ENCODE results near the gene PALD1. TPM values are rescaled to one million over a fixed set of nuclear protein-coding genes. Genes with fewer than 3 reads are reported as not detected.
A peak's percentile ranks its signal among the peaks of the same experiment; 100 is the strongest.

Gene PALD1
- total RNA-seq, 2 donors from 2014 or later = 17.3 to 19.7 TPM

GRCh38 chr10:70588255-70588654 is 109.7 kb downstream of the PALD1 start:
- no peak for TF ChIP-seq CTCF (conservative IDR thresholded peaks at IDR 0.05)
- no peaks in the 10 kb centered on the region for H3K27me3 ChIP-seq (ENCODE audit: control insufficient read depth, insufficient read depth, low read length, poor library complexity, severe bottlenecking)
- no peak overlapping the region for H3K4me3 ChIP-seq (ENCODE audit: low read length)
- Mint-ChIP-seq H3K27me3 (ENCODE audit: insufficient read depth) (peaks cover 1% of the 10 kb centered on the region), H3K9me3 (no peaks in the 10 kb centered on the region), H3K4me3 (no peak overlapping the region), H3K4me1 (peaks cover 7% of the 10 kb centered on the region), H3K36me3 (ENCODE audit: low read depth) (no peaks in the 10 kb centered on the region), H3K27ac (no peak overlapping the region)
- H3K36me3 ChIP-seq (ENCODE audit: control insufficient read depth, insufficient read depth, low read length) = no peaks in the 10 kb centered on the region
- WGBS, 2 experiments (ENCODE audit: insufficient coverage in 1 of 2, insufficient read length in 1 of 2) = 81 to 86% methylated on average over 6 of the region's 6 CpGs
- H3K27ac ChIP-seq (ENCODE audit: low read depth, low read length) = no peak overlapping the region
- peak; percentile 38 for DNase-seq
- no peak overlapping the region for H3K9ac ChIP-seq (ENCODE audit: extremely low read depth, low read length, poor library complexity, severe bottlenecking)
- H3K9me3 ChIP-seq (ENCODE audit: control insufficient read depth, low read length) = no peaks in the 10 kb centered on the region
- H3K4me1 ChIP-seq (ENCODE audit: control insufficient read depth, insufficient read depth, low read length) = no peaks in the 10 kb centered on the region

GRCh38 chr10:70588859-70589570 is 110.4 kb downstream of the PALD1 start:
- Histone ChIP-seq H3K9me3 (ENCODE audit: control insufficient read depth, low read length) (no peaks in the 10 kb centered on the region), H3K27ac (ENCODE audit: low read depth, low read length) (no peak overlapping the region), H3K36me3 (ENCODE audit: control insufficient read depth, insufficient read depth, low read length) (no peaks in the 10 kb centered on the region), H3K9ac (ENCODE audit: extremely low read depth, low read length, poor library complexity, severe bottlenecking) (no peak overlapping the region), H3K4me1 (ENCODE audit: control insufficient read depth, insufficient read depth, low read length) (no peaks in the 10 kb centered on the region), H3K27me3 (ENCODE audit: control insufficient read depth, insufficient read depth, low read length, poor library complexity, severe bottlenecking) (no peaks in the 10 kb centered on the region), H3K4me3 (ENCODE audit: low read length) (no peak overlapping the region)
- Mint-ChIP-seq H3K4me1 (peaks cover 7% of the 10 kb centered on the region), H3K4me3 (no peak overlapping the region), H3K9me3 (no peaks in the 10 kb centered on the region), H3K27me3 (ENCODE audit: insufficient read depth) (peaks cover 1% of the 10 kb centered on the region), H3K36me3 (ENCODE audit: low read depth) (no peaks in the 10 kb centered on the region), H3K27ac (no peak overlapping the region)
- WGBS, 2 experiments (ENCODE audit: insufficient coverage in 1 of 2, insufficient read length in 1 of 2) = 81% methylated on average over 9 of the region's 10 CpGs
- DNase-seq = peak; percentile 47
- TF ChIP-seq CTCF (conservative IDR thresholded peaks at IDR 0.05) = no peak

GRCh38 chr10:70589762-70590654 is 111.4 kb downstream of the PALD1 start:
- no peak overlapping the region for H3K4me3 ChIP-seq (ENCODE audit: low read length)
- Mint-ChIP-seq H3K4me1 (peaks cover 6% of the 10 kb centered on the region), H3K27me3 (ENCODE audit: insufficient read depth) (peaks cover 1% of the 10 kb centered on the region), H3K36me3 (ENCODE audit: low read depth) (no peaks in the 10 kb centered on the region), H3K9me3 (no peaks in the 10 kb centered on the region), H3K4me3 (no peak overlapping the region), H3K27ac (no peak overlapping the region)
- WGBS, 2 experiments (ENCODE audit: insufficient coverage in 1 of 2, insufficient read length in 1 of 2) = 93 to 94% methylated on average over 2 to 5 of the region's 5 CpGs
- H3K36me3 ChIP-seq (ENCODE audit: control insufficient read depth, insufficient read depth, low read length) = no peaks in the 10 kb centered on the region
- no peak overlapping the region for H3K9ac ChIP-seq (ENCODE audit: extremely low read depth, low read length, poor library complexity, severe bottlenecking)
- H3K27ac ChIP-seq (ENCODE audit: low read depth, low read length) = no peak overlapping the region
- DNase-seq = no peak
- no peaks in the 10 kb centered on the region for H3K9me3 ChIP-seq (ENCODE audit: control insufficient read depth, low read length)
- no peaks in the 10 kb centered on the region for H3K27me3 ChIP-seq (ENCODE audit: control insufficient read depth, insufficient read depth, low read length, poor library complexity, severe bottlenecking)
- H3K4me1 ChIP-seq (ENCODE audit: control insufficient read depth, insufficient read depth, low read length) = no peaks in the 10 kb centered on the region
- no peak for TF ChIP-seq CTCF (conservative IDR thresholded peaks at IDR 0.05)
